Transverse colon (tissue), 4 donors: ENCODE measurements around the gene UIMC1. TPM values are rescaled to one million over a fixed set of nuclear protein-coding genes. Genes with fewer than 3 reads are reported as not detected.

ENCODE experiments used
- DNase-seq: peaks from one replicate; pipeline ENCODE4 v3.0.0-alpha.2; 2019
- H3K27ac ChIP-seq, 4 donors: fragments of 200-600 bp; sonication (generic); 2 replicates each; pipeline ENCODE4 v1.5.1; 2016 to 2018; ENCODE audit warnings: inconsistent platforms in 4 of 4
- H3K27me3 ChIP-seq: fragments of 200-600 bp; sonication (generic); 2 replicates; pipeline ENCODE4 v1.5.1; 2017; ENCODE audit warnings: inconsistent platforms
- H3K36me3 ChIP-seq, 4 donors: fragments of 200-600 bp; sonication (generic); 2 replicates each; pipeline ENCODE4 v1.5.1; 2017 to 2019; ENCODE audit warnings: inconsistent platforms in 4 of 4
- H3K4me1 ChIP-seq, 4 donors: fragments of 200-600 bp; sonication (generic); 2 replicates each; pipeline ENCODE4 v1.5.1; 2017 to 2020; ENCODE audit warnings: inconsistent platforms in 4 of 4
- H3K4me3 ChIP-seq, 4 donors: fragments of 200-600 bp; sonication (generic); 1 replicate in 1 of 4; 2 replicates in 3 of 4; pipeline versions ENCODE4 v1.5.1 to v1.6.1; 2017 to 2019; ENCODE audit warnings: inconsistent platforms in 4 of 4
- H3K9me3 ChIP-seq, 2 donors: fragments of 200-600 bp; sonication (generic); 2 replicates each; pipeline ENCODE4 v1.5.1; 2017 to 2019; ENCODE audit warnings: inconsistent platforms in 2 of 2
- EP300 ChIP-seq: sonication (generic); formaldehyde crosslinking; IDR thresholded peaks from one replicate; pipeline ENCODE4 v1.6.1; 2017; ENCODE audit warnings: antibody characterized with exemption, low read depth
- POLR2A ChIP-seq: fragments of 450-650 bp; IDR thresholded peaks from one replicate; pipeline ENCODE4 v1.6.1; 2016; ENCODE audit warnings: antibody characterized with exemption, mild to moderate bottlenecking, moderate library complexity
- POLR2AphosphoS5 ChIP-seq, 3 donors: sonication (generic); formaldehyde crosslinking; IDR thresholded peaks; one replicate each; pipeline ENCODE4 v1.6.1; 2016; ENCODE audit warnings: antibody characterized with exemption in 3 of 3
- WGBS, 2 donors: methylation state at CpG; one replicate each; pipeline ENCODE4 v1.1.5; 2018; ENCODE audit warnings: low coverage in 1 of 2; 5-methylcytosine and 5-hydroxymethylcytosine counted together
- in situ Hi-C, 4 donors: fragments of 200-750 bp; cut with MboI; loops; one replicate each; pipeline versions ENCODE4 v1.15.0 to v1.15.1; 2017; ENCODE audit warnings: low sequenced_read_pairs in 3 of 4, low pct_ligation_motif_present in 1 of 4, low pct_unique_long_range_greater_than_20kb in 1 of 4
- intact Hi-C: fragments of 100-400 bp; cut with DNase I; formaldehyde crosslinking; loops from one replicate; pipeline ENCODE4 v1.15.1; 2023; ENCODE audit warnings: low total_unique reads
- total RNA-seq, 4 donors: library from RNA; depleted of rRNA; stranded (reverse); fragments of >200 nt; gene quantifications; one replicate each; pipeline ENCODE4 v1.1.0, GENCODE V29; 2016
- TF ChIP-seq, protein P1 (sequence below), 5 experiments: fragments of 200-600 bp in 3 of 5; fragments of 450-650 bp in 2 of 5; sonication (generic) in 3 of 5; IDR thresholded peaks; 1 replicate in 2 of 5; 2 replicates in 3 of 5; pipeline ENCODE4 v1.5.1; 2016 to 2017; ENCODE audit warnings: antibody characterized with exemption in 5 of 5, inconsistent platforms in 3 of 5, mild to moderate bottlenecking in 2 of 5, moderate library complexity in 1 of 5

UIMC1 gene
- total RNA-seq, 4 donors from 2014 or later: 25.1 to 213 (median 34.6) TPM

GRCh38 chr5:176877793-176878331, 128.7 kb downstream of the UIMC1 start:
- Histone ChIP-seq H3K9me3 (no peaks in the 10 kb centered on the region), H3K36me3 (no peaks in the 10 kb centered on the region), H3K4me1 (no peaks in the 10 kb centered on the region), H3K4me3 (no peak overlapping the region), H3K27me3 (peaks cover 54% of the 10 kb centered on the region), H3K27ac (no peak overlapping the region)
- 69% methylated on average over 9 of the region's 21 CpGs; no CpG with 5 or more reads in 1 of the 2 donors for WGBS, 2 donors
- no peak for TF ChIP-seq EP300
- TF ChIP-seq POLR2A: no peak
- TF ChIP-seq, protein P1, sequence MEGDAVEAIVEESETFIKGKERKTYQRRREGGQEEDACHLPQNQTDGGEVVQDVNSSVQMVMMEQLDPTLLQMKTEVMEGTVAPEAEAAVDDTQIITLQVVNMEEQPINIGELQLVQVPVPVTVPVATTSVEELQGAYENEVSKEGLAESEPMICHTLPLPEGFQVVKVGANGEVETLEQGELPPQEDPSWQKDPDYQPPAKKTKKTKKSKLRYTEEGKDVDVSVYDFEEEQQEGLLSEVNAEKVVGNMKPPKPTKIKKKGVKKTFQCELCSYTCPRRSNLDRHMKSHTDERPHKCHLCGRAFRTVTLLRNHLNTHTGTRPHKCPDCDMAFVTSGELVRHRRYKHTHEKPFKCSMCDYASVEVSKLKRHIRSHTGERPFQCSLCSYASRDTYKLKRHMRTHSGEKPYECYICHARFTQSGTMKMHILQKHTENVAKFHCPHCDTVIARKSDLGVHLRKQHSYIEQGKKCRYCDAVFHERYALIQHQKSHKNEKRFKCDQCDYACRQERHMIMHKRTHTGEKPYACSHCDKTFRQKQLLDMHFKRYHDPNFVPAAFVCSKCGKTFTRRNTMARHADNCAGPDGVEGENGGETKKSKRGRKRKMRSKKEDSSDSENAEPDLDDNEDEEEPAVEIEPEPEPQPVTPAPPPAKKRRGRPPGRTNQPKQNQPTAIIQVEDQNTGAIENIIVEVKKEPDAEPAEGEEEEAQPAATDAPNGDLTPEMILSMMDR (IDR thresholded peaks at IDR 0.05): no peak
- TF ChIP-seq POLR2AphosphoS5 (IDR thresholded peaks at IDR 0.05): no peak
- in situ Hi-C loops (no loop called here), intact Hi-C loops (no loop called here)
- DNase-seq: no peak

DNA sequence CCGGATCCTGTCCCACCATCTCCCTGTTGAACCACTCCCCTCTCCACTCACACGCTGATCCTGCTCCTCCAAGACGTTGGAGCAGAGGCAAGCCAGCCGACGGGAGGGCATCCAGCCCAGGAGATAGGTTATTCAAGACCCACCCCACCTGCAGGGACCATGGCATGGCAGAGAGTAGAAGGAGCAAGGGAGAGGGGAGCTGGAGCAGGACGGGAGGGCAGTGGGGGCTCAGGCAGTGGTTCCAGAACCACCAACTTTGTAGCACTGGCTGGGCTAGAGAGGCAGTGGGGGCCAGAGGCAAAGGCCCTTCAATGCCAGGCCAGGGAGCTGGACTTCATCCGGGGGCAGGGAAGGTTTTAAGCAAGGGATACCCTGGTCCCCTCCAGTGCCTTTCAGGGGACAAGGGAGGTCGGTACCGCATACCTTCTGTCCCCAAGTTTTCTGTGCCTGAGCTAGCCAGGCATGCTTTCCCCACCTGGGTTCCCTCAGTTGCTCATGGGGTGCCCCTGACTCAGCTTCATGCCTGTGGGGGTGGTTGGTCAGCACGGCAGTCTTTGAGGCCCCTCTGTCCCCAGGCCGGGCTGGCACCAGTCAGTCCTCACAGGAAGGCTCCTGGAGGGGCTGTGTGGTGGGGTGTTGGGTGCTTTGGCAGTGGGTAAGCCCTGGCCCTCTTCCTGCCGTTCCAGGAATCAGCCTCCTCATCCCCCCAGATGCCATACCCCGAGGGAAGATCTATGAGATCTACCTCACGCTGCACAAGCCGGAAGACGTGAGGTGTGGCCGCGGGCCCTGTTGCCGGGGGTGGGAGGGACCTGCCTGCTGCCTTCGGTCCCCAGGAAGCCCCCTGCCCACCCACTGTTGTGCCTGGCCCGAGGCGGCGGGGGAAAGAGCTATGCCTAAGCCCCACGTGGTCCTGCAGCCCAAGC, 129.8 kb downstream of the UIMC1 start:
- DNase-seq: no peak
- 63% methylated on average over 11 of the region's 24 CpGs; no CpG with 5 or more reads in 1 of the 2 donors for WGBS, 2 donors
- no peaks in the 10 kb centered on the region for H3K9me3 ChIP-seq
- no peaks in the 10 kb centered on the region for H3K4me1 ChIP-seq
- H3K27ac ChIP-seq: no peak overlapping the region
- H3K4me3 ChIP-seq: no peak overlapping the region
- no peaks in the 10 kb centered on the region for H3K36me3 ChIP-seq
- TF ChIP-seq, protein P1 (IDR thresholded peaks at IDR 0.05): no peak
- TF ChIP-seq POLR2A (no peak), EP300 (no peak), POLR2AphosphoS5 (IDR thresholded peaks at IDR 0.05) (no peak)
- H3K27me3 ChIP-seq: peaks cover 54% of the 10 kb centered on the region
- in situ Hi-C loops (no loop called here), intact Hi-C loops (no loop called here)

GRCh38 chr5:176875783-176876505, 130.6 kb downstream of the UIMC1 start:
- TF ChIP-seq POLR2AphosphoS5 (IDR thresholded peaks at IDR 0.05) (no peak), EP300 (no peak), POLR2A (no peak)
- TF ChIP-seq, protein P1 (IDR thresholded peaks at IDR 0.05): no peak
- Histone ChIP-seq H3K4me1 (no peaks in the 10 kb centered on the region), H3K4me3 (no peak overlapping the region), H3K36me3 (no peaks in the 10 kb centered on the region), H3K27me3 (peaks cover 54% of the 10 kb centered on the region), H3K27ac (no peak overlapping the region), H3K9me3 (no peaks in the 10 kb centered on the region)
- WGBS, 2 donors: 40% methylated on average over 20 of the region's 27 CpGs; no CpG with 5 or more reads in 1 of the 2 donors
- DNase-seq: no peak
- intact Hi-C loops: no loop called here
- in situ Hi-C loops: no loop called here

DNA sequence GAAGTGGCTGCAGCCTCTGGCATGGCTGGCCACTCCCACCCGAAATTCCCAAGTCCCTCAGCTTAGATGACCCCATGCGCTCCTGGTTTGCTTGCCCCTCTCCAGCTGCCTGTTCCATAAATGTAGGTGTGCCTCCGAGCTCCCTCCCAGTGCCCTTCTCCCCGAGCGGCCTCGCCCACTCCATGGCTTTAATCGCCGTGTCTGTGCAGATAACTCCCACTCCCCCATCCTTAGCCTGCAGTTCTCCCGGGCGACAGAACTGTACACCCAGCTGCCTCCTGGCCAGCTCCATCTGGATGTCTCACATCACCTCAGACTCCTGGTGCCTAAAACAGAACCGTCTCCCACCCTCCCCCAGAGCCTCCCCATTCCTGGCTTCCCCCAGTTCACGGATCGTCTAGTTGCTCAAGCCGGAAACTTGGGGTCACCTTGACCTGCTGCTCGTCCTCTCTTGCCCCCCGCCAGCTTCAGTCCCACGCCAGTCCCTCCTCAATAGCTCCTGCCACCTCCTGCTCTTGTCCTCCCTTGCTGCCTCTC, 131.5 kb downstream of the UIMC1 start:
- no peaks in the 10 kb centered on the region for H3K4me1 ChIP-seq
- H3K27me3 ChIP-seq: peaks cover 54% of the 10 kb centered on the region
- H3K36me3 ChIP-seq: no peaks in the 10 kb centered on the region
- intact Hi-C loops (no loop called here), in situ Hi-C loops (no loop called here)
- no peak overlapping the region for H3K27ac ChIP-seq
- DNase-seq: no peak
- WGBS, 2 donors: 53 to 90% methylated on average over 2 to 17 of the region's 17 CpGs
- no peak overlapping the region for H3K4me3 ChIP-seq
- TF ChIP-seq, protein P1 (IDR thresholded peaks at IDR 0.05): no peak
- TF ChIP-seq EP300: no peak
- no peak for TF ChIP-seq POLR2A
- no peak for TF ChIP-seq POLR2AphosphoS5 (IDR thresholded peaks at IDR 0.05)
- H3K9me3 ChIP-seq: no peaks in the 10 kb centered on the region
